ENCODE measurements around the gene MRPL41.
"Not testable (repeated sequence)": the region's sequence is repeated elsewhere in the genome, so short reads cannot be mapped to it uniquely, and the experiment has no call there.

The MRPL41 gene

GRCh38 chr9:137522746-137523455 is 28.8 kb upstream of the MRPL41 start:
- peak; percentile 6 for DNase-seq (ENCODE audit: low spot score)

- no peak for DNase-seq (ENCODE audit: low spot score)
Observed at GRCh38 chr9:137524161-137524980, 27.3 kb upstream of the MRPL41 start.

GRCh38 chr9:137524981-137525317 is 26.7 kb upstream of the MRPL41 start:
- DNase-seq (ENCODE audit: low spot score) = no peak

GRCh38 chr9:137530331-137530730 is 21.3 kb upstream of the MRPL41 start:
- no peak for DNase-seq (ENCODE audit: low spot score)

- DNase-seq (ENCODE audit: low spot score) = no peak
Observed at GRCh38 chr9:137531099-137531765, 20.4 kb upstream of the MRPL41 start.

- DNase-seq (ENCODE audit: low spot score) = not testable (repeated sequence)
Observed at GRCh38 chr9:137532891-137533468, 18.7 kb upstream of the MRPL41 start.

- peak; percentile 70 for DNase-seq (ENCODE audit: low spot score)
Observed at GRCh38 chr9:137534256-137535119, 17.2 kb upstream of the MRPL41 start.

- DNase-seq (ENCODE audit: low spot score) = no peak
Observed at GRCh38 chr9:137535120-137535428, 16.6 kb upstream of the MRPL41 start.

- DNase-seq (ENCODE audit: low spot score) = not testable (repeated sequence)
Observed at GRCh38 chr9:137536594-137537131, 15.0 kb upstream of the MRPL41 start.

GRCh38 chr9:137538058-137538457 is 13.6 kb upstream of the MRPL41 start:
- no peak for DNase-seq (ENCODE audit: low spot score)

GRCh38 chr9:137540536-137540935 is 11.1 kb upstream of the MRPL41 start:
- DNase-seq (ENCODE audit: low spot score) = no peak

- DNase-seq (ENCODE audit: low spot score) = no peak
Observed at GRCh38 chr9:137542486-137542885, 9.2 kb upstream of the MRPL41 start.

GRCh38 chr9:137543237-137543963 is 8.3 kb upstream of the MRPL41 start:
- no peak for DNase-seq (ENCODE audit: low spot score)

GRCh38 chr9:137544176-137544760 is 7.4 kb upstream of the MRPL41 start:
- DNase-seq (ENCODE audit: low spot score) = no peak

GRCh38 chr9:137545123-137545522 is 6.6 kb upstream of the MRPL41 start:
- no peak for DNase-seq (ENCODE audit: low spot score)

- no peak for DNase-seq (ENCODE audit: low spot score)
Observed at GRCh38 chr9:137547687-137548543, 3.8 kb upstream of the MRPL41 start.

GRCh38 chr9:137550231-137550621 is 1.5 kb upstream of the MRPL41 start, which contains the start of gene PNPLA7:
PNPLA7 (minus strand) TSS chr9:137550402; CDS start chr9:137550197, 205 bp downstream.
- DNase-seq (ENCODE audit: low spot score) = peak; percentile 83

GRCh38 chr9:137550958-137551263 is 768 bp upstream of the MRPL41 start:
- not testable (repeated sequence) for DNase-seq (ENCODE audit: low spot score)

GRCh38 chr9:137552022-137552768 is 516 bp downstream of the MRPL41 start:
- peak; percentile 34 for DNase-seq (ENCODE audit: low spot score)
